Measurements from ENCODE around the gene MT3.

DNA sequence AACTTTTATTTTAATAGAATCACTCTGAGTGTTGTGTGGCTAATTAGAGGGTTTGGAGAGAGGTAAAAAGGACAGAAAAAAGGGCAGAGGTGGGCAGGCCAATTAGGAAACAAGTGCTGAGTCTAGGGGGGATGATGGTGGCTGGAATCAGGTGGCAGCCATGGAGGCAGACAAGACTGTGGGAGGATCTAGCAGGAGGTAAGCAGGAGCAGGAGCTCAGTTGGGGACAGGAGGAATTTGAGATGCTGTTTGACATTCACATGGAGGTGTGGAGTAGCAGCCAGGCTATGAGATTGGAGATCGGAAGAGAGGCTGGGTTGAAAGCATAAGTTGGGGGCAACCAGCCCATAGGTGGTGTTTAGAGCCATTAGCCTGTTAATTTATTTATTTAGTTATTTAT lies 28.2 kb upstream of the MT3 start:
- TF ChIP-seq CTCF (IDR thresholded peaks at IDR 0.05) (no peak), POLR2A (IDR thresholded peaks at IDR 0.05) (no peak)
